ENCODE data around the gene LAMC3. TPM values are rescaled to one million over a fixed set of nuclear protein-coding genes. Genes with fewer than 3 reads are reported as not detected.

LAMC3 gene
- total and polyA plus RNA-seq, 3 donors from 2014 or later, result 35.9 to 136 (median 86.3) TPM

DNA sequence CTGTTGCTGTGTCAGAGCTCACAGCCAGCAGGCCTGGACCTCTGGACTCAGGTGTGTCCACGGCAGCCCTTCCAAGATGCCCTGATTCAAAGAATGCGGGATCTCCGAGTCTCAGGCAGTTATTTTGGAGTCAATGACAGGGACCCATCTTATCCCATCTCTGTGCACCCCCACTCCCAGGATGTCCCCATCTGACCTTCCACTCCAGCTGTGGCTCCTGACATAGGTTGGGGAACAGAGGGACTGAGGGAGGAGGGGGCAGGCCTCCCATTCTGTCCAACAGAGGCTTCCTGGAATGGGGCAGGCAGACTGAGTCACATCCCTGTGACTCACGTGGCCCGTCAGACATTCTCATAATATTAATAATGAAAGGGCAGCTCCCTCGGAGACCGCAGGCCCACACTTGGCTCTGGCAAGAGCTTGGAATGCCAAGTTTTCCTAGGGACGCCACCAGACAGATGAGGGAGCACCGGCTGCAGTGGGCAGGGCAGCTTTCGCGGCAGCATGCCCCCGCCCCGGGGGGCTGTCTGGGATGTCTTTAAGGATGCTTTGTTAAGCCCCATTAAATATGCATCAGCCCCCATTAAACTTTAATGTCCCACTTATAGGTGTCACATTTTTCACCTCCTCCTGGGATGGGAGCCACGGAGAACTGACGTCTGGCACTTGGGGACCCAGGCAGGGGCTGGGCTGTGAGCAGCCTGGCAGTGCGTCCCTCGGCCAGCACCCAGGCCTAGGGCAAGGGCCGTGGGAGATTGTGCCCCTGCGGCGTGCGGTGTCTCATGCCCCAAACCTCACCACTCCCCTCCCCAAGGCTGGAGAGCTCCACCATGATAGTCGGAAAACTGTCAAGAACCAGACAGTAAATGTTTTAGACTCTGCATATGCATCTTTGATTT, 46.3 kb upstream of the LAMC3 start:
- H3K27me3 ChIP-seq, result no peaks in the 10 kb centered on the region
- no peak overlapping the region for H3K27ac ChIP-seq
- no peaks in the 10 kb centered on the region for H3K4me1 ChIP-seq
- intact Hi-C loops (cut with DNase I; ENCODE audit: low total_unique reads), result no loop called here
- no peak for DNase-seq
- H3K4me3 ChIP-seq, result no peak overlapping the region
- H3K36me3 ChIP-seq (ENCODE audit: low read depth, missing control alignments), result no peaks in the 10 kb centered on the region
- H3K9me3 ChIP-seq, result no peaks in the 10 kb centered on the region
- no peak for TF ChIP-seq POLR2A (IDR thresholded peaks at IDR 0.05)
- TF ChIP-seq, protein P1, sequence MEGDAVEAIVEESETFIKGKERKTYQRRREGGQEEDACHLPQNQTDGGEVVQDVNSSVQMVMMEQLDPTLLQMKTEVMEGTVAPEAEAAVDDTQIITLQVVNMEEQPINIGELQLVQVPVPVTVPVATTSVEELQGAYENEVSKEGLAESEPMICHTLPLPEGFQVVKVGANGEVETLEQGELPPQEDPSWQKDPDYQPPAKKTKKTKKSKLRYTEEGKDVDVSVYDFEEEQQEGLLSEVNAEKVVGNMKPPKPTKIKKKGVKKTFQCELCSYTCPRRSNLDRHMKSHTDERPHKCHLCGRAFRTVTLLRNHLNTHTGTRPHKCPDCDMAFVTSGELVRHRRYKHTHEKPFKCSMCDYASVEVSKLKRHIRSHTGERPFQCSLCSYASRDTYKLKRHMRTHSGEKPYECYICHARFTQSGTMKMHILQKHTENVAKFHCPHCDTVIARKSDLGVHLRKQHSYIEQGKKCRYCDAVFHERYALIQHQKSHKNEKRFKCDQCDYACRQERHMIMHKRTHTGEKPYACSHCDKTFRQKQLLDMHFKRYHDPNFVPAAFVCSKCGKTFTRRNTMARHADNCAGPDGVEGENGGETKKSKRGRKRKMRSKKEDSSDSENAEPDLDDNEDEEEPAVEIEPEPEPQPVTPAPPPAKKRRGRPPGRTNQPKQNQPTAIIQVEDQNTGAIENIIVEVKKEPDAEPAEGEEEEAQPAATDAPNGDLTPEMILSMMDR (IDR thresholded peaks at IDR 0.05), result no peak
- WGBS, 2 donors, result 68 to 84% methylated on average over 12 to 22 of the region's 22 CpGs

GRCh38 chr9:130963337-130963908, 45.6 kb upstream of the LAMC3 start:
- WGBS, 2 donors, result 85 to 88% methylated on average over 15 of the region's 15 CpGs
- TF ChIP-seq POLR2A (IDR thresholded peaks at IDR 0.05), result no peak
- TF ChIP-seq, protein P1 (IDR thresholded peaks at IDR 0.05), result no peak
- no peaks in the 10 kb centered on the region for H3K4me1 ChIP-seq

DNA sequence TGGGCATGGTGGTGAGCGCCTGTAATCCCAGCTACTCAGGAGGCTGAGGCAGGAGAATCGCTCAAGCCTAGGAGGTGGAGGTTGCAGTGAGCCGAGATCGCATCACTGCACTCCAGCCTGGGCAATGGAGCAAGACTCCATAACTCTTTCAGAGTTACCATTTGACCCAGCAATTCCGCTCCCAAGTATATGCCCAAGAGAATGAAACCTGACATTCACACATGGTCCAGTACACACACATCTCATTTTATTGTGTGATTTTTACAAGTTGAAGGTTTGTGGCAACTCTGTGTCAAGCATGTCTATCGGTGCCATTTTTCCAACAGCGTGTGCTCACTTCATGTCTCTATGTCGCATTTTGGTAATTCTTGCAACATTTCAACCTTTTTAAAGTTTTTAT, 45.1 kb upstream of the LAMC3 start:
- 94 to 95% methylated on average over 8 of the region's 8 CpGs for WGBS, 2 donors
- intact Hi-C loops (cut with DNase I; ENCODE audit: low total_unique reads), result no loop called here
- H3K4me3 ChIP-seq, result no peak overlapping the region
- no peaks in the 10 kb centered on the region for H3K9me3 ChIP-seq
- H3K27me3 ChIP-seq, result no peaks in the 10 kb centered on the region
- H3K36me3 ChIP-seq (ENCODE audit: low read depth, missing control alignments), result no peaks in the 10 kb centered on the region
- H3K4me1 ChIP-seq, result no peaks in the 10 kb centered on the region
- no peak for DNase-seq
- no peak for TF ChIP-seq POLR2A (IDR thresholded peaks at IDR 0.05)
- TF ChIP-seq, protein P1 (IDR thresholded peaks at IDR 0.05), result no peak
- H3K27ac ChIP-seq, result no peak overlapping the region

More at GRCh38 chr9:130963337-130963908, 45.6 kb upstream of the LAMC3 start:
- DNase-seq, result no peak
- intact Hi-C loops (cut with DNase I; ENCODE audit: low total_unique reads), result no loop called here
- Histone ChIP-seq H3K36me3 (ENCODE audit: low read depth, missing control alignments) (no peaks in the 10 kb centered on the region), H3K4me3 (no peak overlapping the region), H3K27me3 (no peaks in the 10 kb centered on the region), H3K27ac (no peak overlapping the region), H3K9me3 (no peaks in the 10 kb centered on the region)

DNA sequence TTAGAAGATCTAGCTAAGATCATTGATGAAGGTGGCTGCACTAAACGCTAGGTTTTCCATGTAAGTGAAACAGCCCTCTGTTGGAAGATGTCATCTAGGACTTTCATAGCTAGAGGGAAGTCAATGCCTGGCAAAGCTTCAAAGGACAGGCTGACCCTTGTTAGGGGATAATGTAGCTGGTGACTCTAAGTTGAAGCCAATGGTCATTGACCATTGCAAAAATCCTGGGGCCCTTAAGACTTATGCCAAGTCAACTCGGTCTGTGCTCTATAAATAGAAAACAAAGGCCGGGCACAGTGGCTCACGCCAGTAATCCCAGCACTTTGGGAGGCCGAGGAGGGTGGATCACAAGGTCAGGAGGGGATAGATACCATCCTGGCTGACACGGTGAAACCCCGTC, 43.3 kb upstream of the LAMC3 start:
- intact Hi-C loops (cut with DNase I; ENCODE audit: low total_unique reads), result no loop called here
- WGBS, 2 donors, result 87% methylated on average over 7 of the region's 7 CpGs
- H3K27me3 ChIP-seq, result no peaks in the 10 kb centered on the region
- no peak overlapping the region for H3K4me3 ChIP-seq
- no peaks in the 10 kb centered on the region for H3K36me3 ChIP-seq (ENCODE audit: low read depth, missing control alignments)
- no peak for DNase-seq
- no peaks in the 10 kb centered on the region for H3K9me3 ChIP-seq
- H3K27ac ChIP-seq, result no peak overlapping the region
- H3K4me1 ChIP-seq, result no peaks in the 10 kb centered on the region
- TF ChIP-seq, protein P1 (IDR thresholded peaks at IDR 0.05), result no peak
- no peak for TF ChIP-seq POLR2A (IDR thresholded peaks at IDR 0.05)

All from testis (tissue), 3 donors.